ENCODE data around the gene BNC2.

- no peak for TF ChIP-seq POLR2A (IDR thresholded peaks at IDR 0.05)
- no peak for TF ChIP-seq CTCF (IDR thresholded peaks at IDR 0.05)
Observed at GRCh38 chr9:16753256-16753655, 117.2 kb downstream of the BNC2 start.
